Measurements from ENCODE around the gene NDUFV1. TPM values are rescaled to one million over a fixed set of nuclear protein-coding genes. Genes with fewer than 3 reads are reported as not detected.
"Not testable (repeated sequence)": the region's sequence is repeated elsewhere in the genome, so short reads cannot be mapped to it uniquely, and the experiment has no call there.

Gene NDUFV1
- polyA plus RNA-seq, 3 donors: 71.6 to 174 (median 72.1) TPM

- Histone ChIP-seq H3K9me3 (replicated peaks in 1 of 2; ENCODE audit: control insufficient read depth in 1 of 2, insufficient read depth in 1 of 2, low read length in 2 of 2) (no peaks in the 10 kb centered on the region), H3K9ac (ENCODE audit: insufficient read depth, low read length, poor library complexity, severe bottlenecking) (no peak overlapping the region), H3K27ac (ENCODE audit: low read depth in 1 of 2, low read length in 2 of 2) (no peak overlapping the region), H3K4me2 (replicated peaks; ENCODE audit: extremely low read depth, low read length, poor library complexity, severe bottlenecking) (no peak overlapping the region), H3K4me3 (replicated peaks in 1 of 3; ENCODE audit: low read depth in 2 of 3, low read length in 3 of 3) (no peak overlapping the region), H4K20me1 (ENCODE audit: insufficient read depth, low read length) (no peaks in the 10 kb centered on the region), H3K36me3 (replicated peaks in 1 of 2; ENCODE audit: control insufficient read depth in 1 of 2, insufficient read depth in 2 of 2, low read length in 2 of 2) (no peaks in the 10 kb centered on the region), H2AFZ (ENCODE audit: insufficient read depth, low read depth, low read length, poor library complexity, severe bottlenecking) (no peak overlapping the region), H3K4me1 (ENCODE audit: control insufficient read depth in 1 of 2, insufficient read depth in 2 of 2, low read length in 2 of 2) (no peaks in the 10 kb centered on the region), H3K79me2 (ENCODE audit: insufficient read depth, low read length) (no peaks in the 10 kb centered on the region), H3K27me3 (ENCODE audit: control insufficient read depth in 2 of 2, insufficient read depth in 2 of 2, low read length in 2 of 2) (no peaks in the 10 kb centered on the region)
- no peak overlapping the region for H3K27ac Mint-ChIP-seq
- H3K4me1 Mint-ChIP-seq: no peaks in the 10 kb centered on the region
- WGBS (ENCODE audit: insufficient coverage): 81% methylated on average over 7 of the region's 10 CpGs
- no peak for DNase-seq
- no peaks in the 10 kb centered on the region for H3K36me3 Mint-ChIP-seq
- H3K27me3 Mint-ChIP-seq (ENCODE audit: low read depth in 3 of 3): peaks cover 9 to 15% (median 9%) of the 10 kb centered on the region in 3 donors
- no peak overlapping the region for H3K4me3 Mint-ChIP-seq
- intact Hi-C loops (cut with micrococcal nuclease): no loop called here
- H3K9me3 Mint-ChIP-seq: no peaks in the 10 kb centered on the region
- no peak for TF ChIP-seq CTCF (IDR thresholded peaks at IDR 0.05)
Measured at GRCh38 chr11:67561971-67562619, 44.6 kb upstream of the NDUFV1 start.

GRCh38 chr11:67562963-67563704, 43.6 kb upstream of the NDUFV1 start:
- no peaks in the 10 kb centered on the region for H3K9me3 ChIP-seq (replicated peaks in 1 of 2; ENCODE audit: control insufficient read depth in 1 of 2, insufficient read depth in 1 of 2, low read length in 2 of 2)
- no peaks in the 10 kb centered on the region for H3K4me1 Mint-ChIP-seq
- no peak overlapping the region for H3K9ac ChIP-seq (ENCODE audit: insufficient read depth, low read length, poor library complexity, severe bottlenecking)
- no peak for DNase-seq
- H3K79me2 ChIP-seq (ENCODE audit: insufficient read depth, low read length): no peaks in the 10 kb centered on the region
- 91% methylated on average over 5 of the region's 10 CpGs for WGBS (ENCODE audit: insufficient coverage)
- no peak overlapping the region for H3K27ac ChIP-seq (ENCODE audit: low read depth in 1 of 2, low read length in 2 of 2)
- no peaks in the 10 kb centered on the region for H3K36me3 ChIP-seq (replicated peaks in 1 of 2; ENCODE audit: control insufficient read depth in 1 of 2, insufficient read depth in 2 of 2, low read length in 2 of 2)
- no peak overlapping the region for H3K4me3 Mint-ChIP-seq
- no peak overlapping the region for H3K27ac Mint-ChIP-seq
- no peaks in the 10 kb centered on the region for H3K9me3 Mint-ChIP-seq
- H3K27me3 Mint-ChIP-seq (ENCODE audit: low read depth in 3 of 3): peaks cover 9 to 13% (median 9%) of the 10 kb centered on the region in 3 donors
- no peak overlapping the region for H3K4me2 ChIP-seq (replicated peaks; ENCODE audit: extremely low read depth, low read length, poor library complexity, severe bottlenecking)
- H2AFZ ChIP-seq (ENCODE audit: insufficient read depth, low read depth, low read length, poor library complexity, severe bottlenecking): no peak overlapping the region
- H3K4me3 ChIP-seq (replicated peaks in 1 of 3; ENCODE audit: low read depth in 2 of 3, low read length in 3 of 3): no peak overlapping the region
- no peaks in the 10 kb centered on the region for H4K20me1 ChIP-seq (ENCODE audit: insufficient read depth, low read length)
- TF ChIP-seq CTCF (IDR thresholded peaks at IDR 0.05): no peak
- no peaks in the 10 kb centered on the region for H3K4me1 ChIP-seq (ENCODE audit: control insufficient read depth in 1 of 2, insufficient read depth in 2 of 2, low read length in 2 of 2)
- no peaks in the 10 kb centered on the region for H3K36me3 Mint-ChIP-seq
- H3K27me3 ChIP-seq (ENCODE audit: control insufficient read depth in 2 of 2, insufficient read depth in 2 of 2, low read length in 2 of 2): no peaks in the 10 kb centered on the region
- intact Hi-C loops (cut with micrococcal nuclease): no loop called here

- H3K27ac ChIP-seq (ENCODE audit: low read depth in 1 of 2, low read length in 2 of 2); H3K27me3 ChIP-seq (ENCODE audit: control insufficient read depth in 2 of 2, insufficient read depth in 2 of 2, low read length in 2 of 2); H3K4me2 ChIP-seq (replicated peaks; ENCODE audit: extremely low read depth, low read length, poor library complexity, severe bottlenecking); H3K4me1 Mint-ChIP-seq; H3K27ac Mint-ChIP-seq; H3K4me3 ChIP-seq (replicated peaks in 1 of 3; ENCODE audit: low read depth in 2 of 3, low read length in 3 of 3); DNase-seq; H2AFZ ChIP-seq (ENCODE audit: insufficient read depth, low read depth, low read length, poor library complexity, severe bottlenecking); H3K9ac ChIP-seq (ENCODE audit: insufficient read depth, low read length, poor library complexity, severe bottlenecking); H3K4me1 ChIP-seq (ENCODE audit: control insufficient read depth in 1 of 2, insufficient read depth in 2 of 2, low read length in 2 of 2); H3K4me3 Mint-ChIP-seq; H3K36me3 Mint-ChIP-seq; H3K9me3 ChIP-seq (replicated peaks in 1 of 2; ENCODE audit: control insufficient read depth in 1 of 2, insufficient read depth in 1 of 2, low read length in 2 of 2); H4K20me1 ChIP-seq (ENCODE audit: insufficient read depth, low read length); intact Hi-C loops (cut with micrococcal nuclease); H3K36me3 ChIP-seq (replicated peaks in 1 of 2; ENCODE audit: control insufficient read depth in 1 of 2, insufficient read depth in 2 of 2, low read length in 2 of 2); H3K79me2 ChIP-seq (ENCODE audit: insufficient read depth, low read length); H3K9me3 Mint-ChIP-seq: not testable (repeated sequence)
- peaks cover 9 to 13% (median 11%) of the 10 kb centered on the region in 3 donors for H3K27me3 Mint-ChIP-seq (ENCODE audit: low read depth in 3 of 3)
- WGBS (ENCODE audit: insufficient coverage): 90% methylated on average over 8 of the region's 11 CpGs
Measured at GRCh38 chr11:67563705-67564114, 43.0 kb upstream of the NDUFV1 start.
